Prostate gland (tissue), 2 donors: ENCODE results near the gene VPS41.

Experiments used
- POLR2A ChIP-seq: fragments of 450-650 bp; IDR thresholded peaks from one replicate; pipeline ENCODE4 v1.6.1; 2016; ENCODE audit warnings: antibody characterized with exemption, mild to moderate bottlenecking
- POLR2AphosphoS5 ChIP-seq: sonication (generic); formaldehyde crosslinking; IDR thresholded peaks from one replicate; pipeline ENCODE4 v1.6.1; 2017; ENCODE audit warnings: antibody characterized with exemption
- TF ChIP-seq, protein P1 (sequence below), 4 experiments: fragments of 200-600 bp in 2 of 4; fragments of 450-650 bp in 2 of 4; sonication (generic) in 2 of 4; IDR thresholded peaks; 1 replicate in 3 of 4; 2 replicates in 1 of 4; pipeline ENCODE4 v1.5.1; 2016 to 2019; ENCODE audit warnings: antibody characterized with exemption in 4 of 4, mild to moderate bottlenecking in 2 of 4, moderate library complexity in 2 of 4

GRCh38 chr7:38700116-38700515 is 208.9 kb downstream of the VPS41 start:
- TF ChIP-seq, protein P1, sequence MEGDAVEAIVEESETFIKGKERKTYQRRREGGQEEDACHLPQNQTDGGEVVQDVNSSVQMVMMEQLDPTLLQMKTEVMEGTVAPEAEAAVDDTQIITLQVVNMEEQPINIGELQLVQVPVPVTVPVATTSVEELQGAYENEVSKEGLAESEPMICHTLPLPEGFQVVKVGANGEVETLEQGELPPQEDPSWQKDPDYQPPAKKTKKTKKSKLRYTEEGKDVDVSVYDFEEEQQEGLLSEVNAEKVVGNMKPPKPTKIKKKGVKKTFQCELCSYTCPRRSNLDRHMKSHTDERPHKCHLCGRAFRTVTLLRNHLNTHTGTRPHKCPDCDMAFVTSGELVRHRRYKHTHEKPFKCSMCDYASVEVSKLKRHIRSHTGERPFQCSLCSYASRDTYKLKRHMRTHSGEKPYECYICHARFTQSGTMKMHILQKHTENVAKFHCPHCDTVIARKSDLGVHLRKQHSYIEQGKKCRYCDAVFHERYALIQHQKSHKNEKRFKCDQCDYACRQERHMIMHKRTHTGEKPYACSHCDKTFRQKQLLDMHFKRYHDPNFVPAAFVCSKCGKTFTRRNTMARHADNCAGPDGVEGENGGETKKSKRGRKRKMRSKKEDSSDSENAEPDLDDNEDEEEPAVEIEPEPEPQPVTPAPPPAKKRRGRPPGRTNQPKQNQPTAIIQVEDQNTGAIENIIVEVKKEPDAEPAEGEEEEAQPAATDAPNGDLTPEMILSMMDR (IDR thresholded peaks at IDR 0.05), result no peak
- TF ChIP-seq POLR2AphosphoS5, result no peak
- no peak for TF ChIP-seq POLR2A
